T-helper 22 cell (primary cell): ENCODE measurements around the gene NOS3.
A peak's percentile ranks its signal among the peaks of the same experiment; 100 is the strongest.
"Not testable (repeated sequence)": the region's sequence is repeated elsewhere in the genome, so short reads cannot be mapped to it uniquely, and the experiment has no call there.

ENCODE experiments used
- DNase-seq: peaks from one replicate; pipeline ENCODE4 v3.0.0-alpha.2; 2020; ENCODE audit warnings: low read depth

The NOS3 gene

GRCh38 chr7:151038951-151039849, 48.4 kb downstream of the NOS3 start:
- DNase-seq: peak; percentile 24

DNA sequence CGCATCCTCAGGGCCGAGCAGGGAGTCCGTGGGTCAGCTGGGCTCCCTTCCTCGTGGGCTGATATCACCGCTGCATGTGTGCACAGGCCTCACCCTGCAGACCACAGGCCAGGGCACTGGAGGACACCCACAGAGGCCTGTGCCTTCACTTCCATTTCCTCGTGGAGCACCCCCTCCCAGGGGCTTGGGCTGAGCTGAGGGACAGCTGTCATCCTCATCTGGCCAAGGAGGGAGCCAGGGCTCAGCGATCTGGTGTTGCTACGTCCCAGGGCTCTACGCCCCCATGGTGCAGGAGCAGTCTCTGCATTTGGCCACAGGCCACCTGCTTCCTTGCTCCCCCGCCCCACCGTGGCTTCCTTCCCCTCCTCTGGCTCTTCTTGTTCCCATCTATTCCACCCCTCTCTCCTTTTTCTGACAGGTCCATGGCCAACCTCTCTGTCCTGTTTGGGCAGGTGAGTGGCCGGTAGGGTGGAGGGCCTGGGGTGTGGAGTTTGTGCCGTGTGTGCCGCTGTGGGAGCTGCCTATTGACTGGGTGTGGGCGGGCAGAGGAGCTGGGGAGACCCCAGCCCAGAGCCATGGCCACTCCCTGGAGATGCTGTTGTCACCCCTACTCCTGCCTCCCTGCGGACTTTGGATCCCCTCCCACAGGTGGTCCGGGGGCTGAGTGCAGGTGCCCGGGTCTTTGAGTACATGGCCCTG, 49.2 kb downstream of the NOS3 start:
- no peak for DNase-seq

DNA sequence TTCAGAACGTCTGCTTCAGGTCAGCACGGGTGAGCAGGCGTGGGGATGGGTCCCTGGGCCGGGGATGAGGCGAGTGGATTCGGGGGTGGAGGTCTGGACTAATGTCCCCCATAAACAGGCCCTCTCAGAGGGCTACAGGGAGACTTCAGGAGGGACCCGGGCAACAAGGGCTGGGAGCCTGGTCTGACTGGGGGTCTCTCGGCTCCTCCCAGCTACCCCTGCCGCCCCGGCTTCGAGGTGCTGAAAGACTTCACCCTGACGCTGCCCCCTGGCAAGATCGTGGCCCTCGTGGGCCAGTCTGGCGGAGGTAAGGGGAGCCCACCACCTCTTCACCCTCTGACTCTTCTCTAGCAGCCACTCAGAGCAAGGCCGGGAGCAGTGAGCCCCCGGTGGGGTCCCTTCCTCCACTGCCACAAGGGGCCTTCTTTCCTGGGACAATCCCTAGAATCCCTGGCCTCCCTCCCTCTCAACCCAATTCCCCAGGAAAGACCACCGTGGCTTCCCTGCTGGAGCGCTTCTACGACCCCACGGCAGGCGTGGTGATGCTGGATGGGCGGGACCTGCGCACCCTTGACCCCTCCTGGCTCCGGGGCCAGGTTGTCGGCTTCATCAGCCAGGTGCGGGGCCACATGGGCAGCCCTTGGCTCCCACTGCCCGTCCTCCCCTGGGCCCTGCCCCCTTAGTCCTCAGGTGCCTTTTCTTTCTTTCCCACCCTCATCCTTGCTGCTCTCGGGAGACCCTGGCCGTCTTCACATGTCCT, 50.0 kb downstream of the NOS3 start:
- DNase-seq: no peak

GRCh38 chr7:151043449-151043848, 52.6 kb downstream of the NOS3 start:
- DNase-seq: not testable (repeated sequence)

DNA sequence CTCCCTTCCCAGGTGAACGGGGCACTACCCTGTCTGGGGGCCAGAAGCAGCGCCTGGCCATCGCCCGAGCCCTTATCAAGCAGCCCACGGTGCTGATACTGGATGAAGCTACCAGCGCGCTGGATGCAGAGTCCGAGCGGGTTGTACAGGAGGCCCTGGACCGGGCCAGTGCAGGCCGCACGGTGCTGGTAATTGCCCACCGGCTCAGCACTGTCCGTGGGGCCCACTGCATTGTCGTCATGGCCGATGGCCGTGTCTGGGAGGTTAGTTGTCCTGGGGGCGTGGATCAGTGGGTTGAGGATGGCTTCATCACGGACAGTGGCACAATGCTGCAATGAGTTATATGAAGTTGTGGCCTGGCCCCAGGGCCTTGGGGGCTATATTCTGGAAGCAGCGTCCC, 53.1 kb downstream of the NOS3 start:
- no peak for DNase-seq

- DNase-seq: no peak
These were observed 54.4 kb downstream of the NOS3 start for GRCh38 chr7:151045262-151045661.

DNA sequence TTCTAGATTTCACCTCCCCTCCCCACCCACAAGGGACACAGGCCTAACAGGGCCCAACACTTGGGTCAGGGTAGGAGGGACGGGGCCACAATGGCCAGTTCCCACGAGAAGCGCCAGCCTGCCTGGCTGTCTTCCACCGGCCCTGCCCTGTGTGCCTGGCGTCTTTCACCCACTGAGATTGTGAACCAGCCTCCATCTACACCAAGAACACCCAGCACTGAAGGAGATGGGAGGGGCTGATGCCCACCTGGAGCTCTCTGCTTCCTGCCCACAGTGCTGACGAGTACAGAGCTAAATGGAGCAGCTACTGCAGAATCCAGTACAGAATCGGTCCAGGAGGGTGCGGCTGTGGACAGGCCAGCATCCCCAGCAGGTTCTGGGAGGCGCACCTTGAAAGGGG, 55.1 kb downstream of the NOS3 start:
- DNase-seq: no peak

GRCh38 chr7:151046603-151047573, 56.1 kb downstream of the NOS3 start:
- DNase-seq: no peak

GRCh38 chr7:151047976-151048815, 57.4 kb downstream of the NOS3 start, which contains the start of gene ASIC3:
TSS of gene ASIC3 (plus strand) at chr7:151048531. CDS start at chr7:151048886, 355 bp downstream.
- no peak for DNase-seq

DNA sequence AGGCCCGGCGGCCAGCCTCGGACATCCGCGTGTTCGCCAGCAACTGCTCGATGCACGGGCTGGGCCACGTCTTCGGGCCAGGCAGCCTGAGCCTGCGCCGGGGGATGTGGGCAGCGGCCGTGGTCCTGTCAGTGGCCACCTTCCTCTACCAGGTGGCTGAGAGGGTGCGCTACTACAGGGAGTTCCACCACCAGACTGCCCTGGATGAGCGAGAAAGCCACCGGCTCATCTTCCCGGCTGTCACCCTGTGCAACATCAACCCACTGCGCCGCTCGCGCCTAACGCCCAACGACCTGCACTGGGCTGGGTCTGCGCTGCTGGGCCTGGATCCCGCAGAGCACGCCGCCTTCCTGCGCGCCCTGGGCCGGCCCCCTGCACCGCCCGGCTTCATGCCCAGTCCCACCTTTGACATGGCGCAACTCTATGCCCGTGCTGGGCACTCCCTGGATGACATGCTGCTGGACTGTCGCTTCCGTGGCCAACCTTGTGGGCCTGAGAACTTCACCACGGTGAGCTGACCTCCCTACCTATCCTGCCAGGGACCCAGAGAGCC, 58.2 kb downstream of the NOS3 start:
- no peak for DNase-seq

GRCh38 chr7:151051108-151051507, 60.3 kb downstream of the NOS3 start:
- DNase-seq: peak; percentile 16

DNA sequence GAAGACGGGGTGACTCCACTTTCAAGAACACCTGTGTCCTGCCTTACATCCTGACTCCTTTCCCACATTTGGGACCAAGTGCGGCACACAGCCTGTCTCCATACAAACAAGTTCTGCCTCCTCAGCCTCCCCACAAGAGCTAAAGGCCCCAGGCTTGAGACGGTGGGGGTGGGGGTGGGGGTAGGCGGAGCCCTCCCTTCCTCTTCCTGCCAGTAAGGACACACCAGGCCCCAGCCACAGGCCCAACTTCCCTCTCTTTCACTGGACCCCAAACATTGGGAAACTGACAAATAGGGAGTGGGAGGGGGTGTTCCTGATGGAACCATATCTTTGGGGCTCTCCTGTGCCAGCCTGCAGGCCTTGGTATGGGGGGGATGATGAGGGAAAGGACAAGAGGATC, 62.3 kb downstream of the NOS3 start:
- no peak for DNase-seq

GRCh38 chr7:151053751-151054150, 62.9 kb downstream of the NOS3 start:
- DNase-seq: no peak

DNA sequence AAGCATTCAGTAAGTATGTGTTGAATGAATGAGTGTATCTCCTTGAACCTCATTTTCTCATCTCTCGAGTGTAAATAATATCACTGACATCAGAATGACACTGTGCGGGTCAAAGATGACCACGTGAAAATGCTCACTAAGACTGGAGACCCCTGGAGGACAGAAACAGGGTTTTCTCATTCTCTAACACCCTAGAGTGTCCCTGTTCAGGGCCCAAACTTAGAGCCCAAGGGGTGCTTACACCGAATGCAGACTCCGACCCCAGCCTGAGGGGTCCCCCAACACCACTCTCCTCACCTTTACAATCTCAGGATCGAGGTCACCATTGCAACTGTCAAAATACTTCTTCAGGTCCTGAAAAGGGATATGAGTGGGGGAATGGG, 65.5 kb downstream of the NOS3 start:
- no peak for DNase-seq

- no peak for DNase-seq
These were observed 66.1 kb downstream of the NOS3 start for GRCh38 chr7:151056666-151057505.

DNA sequence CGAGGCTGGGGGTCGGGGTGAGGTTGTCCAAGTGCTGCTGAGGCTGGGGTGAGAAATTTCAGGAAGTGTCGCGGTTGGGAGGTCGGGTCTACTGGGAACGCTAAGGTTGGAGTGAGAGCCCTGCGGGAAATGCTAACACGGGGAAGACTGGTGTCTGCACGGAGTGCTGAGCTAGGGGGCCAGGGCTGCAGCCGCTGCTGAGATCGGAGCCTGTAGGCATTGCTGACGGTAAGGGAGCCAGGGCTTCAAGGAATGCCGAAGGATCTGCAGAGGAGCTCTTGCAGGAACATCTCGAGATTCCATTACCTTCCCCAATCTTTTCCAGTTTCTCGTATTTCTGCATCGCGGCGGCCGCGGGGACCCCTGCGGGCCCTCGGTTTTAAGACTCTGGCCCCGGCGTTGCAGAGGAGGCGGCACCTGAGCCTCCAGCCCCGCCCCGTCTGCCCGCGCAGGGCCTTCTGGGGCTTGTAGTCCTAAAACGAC, 66.7 kb downstream of the NOS3 start, which contains the start of gene CDK5:
CDK5 (minus strand) TSS at position 392 of the 483 bp plus-strand sequence; CDS start at position 343, 49 bp downstream.
- no peak for DNase-seq

DNA sequence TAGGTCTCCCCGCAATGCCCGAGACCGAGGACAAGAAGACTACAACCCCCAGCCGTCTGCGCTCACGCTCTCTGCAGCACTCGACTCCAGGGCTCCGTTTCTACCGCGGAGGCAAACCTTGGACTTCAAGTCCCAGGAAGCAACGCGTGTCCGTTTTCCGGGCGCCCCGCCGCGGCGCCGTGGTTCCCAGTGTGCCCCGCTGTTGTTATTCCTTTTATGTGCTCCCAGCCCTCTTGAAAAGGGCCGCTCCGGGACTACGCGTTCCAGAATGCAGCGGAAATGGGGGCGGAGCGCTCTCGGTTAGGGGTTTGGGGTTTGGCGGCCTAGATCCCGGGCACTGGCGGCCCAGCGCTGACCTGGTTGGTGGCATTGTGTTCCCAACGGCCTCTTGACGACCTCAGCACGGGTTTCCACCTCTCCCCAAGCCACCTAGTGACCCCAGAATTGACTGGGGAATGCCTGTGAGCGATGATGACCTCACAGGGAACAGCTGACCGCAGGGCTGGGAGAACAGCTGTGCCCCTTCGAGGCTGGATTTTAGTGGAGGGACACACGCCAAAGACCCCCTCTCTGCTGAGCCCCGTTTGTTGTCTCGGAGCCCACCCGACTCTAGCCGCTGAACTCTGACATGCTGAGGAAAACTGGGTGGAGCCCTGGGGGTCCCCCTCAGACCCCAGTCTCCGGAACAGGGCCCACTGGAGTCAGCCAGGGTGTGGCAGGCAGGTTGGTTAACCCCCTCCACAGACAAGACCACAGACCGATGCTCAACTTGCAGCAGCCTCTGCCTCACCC, 67.4 kb downstream of the NOS3 start:
- peak; percentile 98 for DNase-seq

GRCh38 chr7:151058781-151059366, 68.1 kb downstream of the NOS3 start:
- no peak for DNase-seq
